Muscle of arm (tissue), 12 donors: ENCODE measurements around the gene CLECL1. TPM values are rescaled to one million over a fixed set of nuclear protein-coding genes. Genes with fewer than 3 reads are reported as not detected.
"Not testable (repeated sequence)": the region's sequence is repeated elsewhere in the genome, so short reads cannot be mapped to it uniquely, and the experiment has no call there.

Experiments
- DNase-seq: peaks from one replicate; pipeline ENCODE4 v3.0.0-alpha.2; 2013
- polyA plus RNA-seq, 12 donors: library from polyadenylated mRNA; unstranded; fragments of 120-200 nt; gene quantifications; one replicate each; pipeline ENCODE4 v1.2.1, GENCODE V29; 2013; ENCODE audit not compliant: insufficient read length in 12 of 12

Gene CLECL1
- polyA plus RNA-seq, 12 donors: 0.21 to 0.91 TPM; not detected in 10

DNA sequence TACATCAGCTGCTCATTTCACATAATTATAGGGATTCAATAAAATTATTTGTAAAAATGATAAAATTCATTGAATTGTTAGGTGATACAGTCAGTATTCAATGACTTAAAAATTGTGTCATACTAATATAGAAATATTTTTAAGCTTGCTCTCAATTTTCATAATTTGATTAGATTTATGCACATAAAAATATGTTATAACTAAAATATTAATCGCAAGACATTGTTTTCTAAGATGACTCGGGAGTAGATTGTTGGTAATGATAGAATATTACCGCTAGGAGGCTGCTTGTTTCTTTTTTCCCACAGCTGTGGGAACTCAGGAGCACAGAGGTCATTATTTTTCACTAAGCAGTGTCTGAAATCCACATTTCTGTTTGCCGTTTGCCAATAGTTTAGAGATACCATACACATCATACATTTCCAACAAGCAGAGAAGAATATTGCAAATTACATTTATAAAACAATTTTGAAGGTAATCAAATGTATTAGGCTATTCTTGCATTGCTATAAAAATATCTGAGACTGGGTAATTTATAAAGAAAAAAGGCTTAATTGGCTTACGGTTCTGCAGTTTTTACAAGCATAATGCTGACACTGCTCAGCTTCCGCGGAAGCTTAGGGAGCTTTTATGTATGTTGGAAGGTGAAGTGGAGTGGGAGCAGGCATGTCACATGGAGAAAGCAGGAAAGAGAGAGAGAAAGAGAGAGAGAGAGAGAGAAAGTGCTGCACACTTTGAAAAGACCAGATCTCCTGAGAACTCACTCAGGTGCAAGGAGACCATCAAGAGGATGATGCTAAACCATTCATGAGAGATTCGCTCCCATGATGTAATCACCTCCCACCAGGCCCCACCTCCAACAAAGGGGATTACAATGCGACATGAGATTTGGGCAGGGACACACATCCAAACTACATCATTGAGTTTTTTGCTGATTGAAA, 18.6 kb upstream of the CLECL1 start:
- DNase-seq: no peak

DNA sequence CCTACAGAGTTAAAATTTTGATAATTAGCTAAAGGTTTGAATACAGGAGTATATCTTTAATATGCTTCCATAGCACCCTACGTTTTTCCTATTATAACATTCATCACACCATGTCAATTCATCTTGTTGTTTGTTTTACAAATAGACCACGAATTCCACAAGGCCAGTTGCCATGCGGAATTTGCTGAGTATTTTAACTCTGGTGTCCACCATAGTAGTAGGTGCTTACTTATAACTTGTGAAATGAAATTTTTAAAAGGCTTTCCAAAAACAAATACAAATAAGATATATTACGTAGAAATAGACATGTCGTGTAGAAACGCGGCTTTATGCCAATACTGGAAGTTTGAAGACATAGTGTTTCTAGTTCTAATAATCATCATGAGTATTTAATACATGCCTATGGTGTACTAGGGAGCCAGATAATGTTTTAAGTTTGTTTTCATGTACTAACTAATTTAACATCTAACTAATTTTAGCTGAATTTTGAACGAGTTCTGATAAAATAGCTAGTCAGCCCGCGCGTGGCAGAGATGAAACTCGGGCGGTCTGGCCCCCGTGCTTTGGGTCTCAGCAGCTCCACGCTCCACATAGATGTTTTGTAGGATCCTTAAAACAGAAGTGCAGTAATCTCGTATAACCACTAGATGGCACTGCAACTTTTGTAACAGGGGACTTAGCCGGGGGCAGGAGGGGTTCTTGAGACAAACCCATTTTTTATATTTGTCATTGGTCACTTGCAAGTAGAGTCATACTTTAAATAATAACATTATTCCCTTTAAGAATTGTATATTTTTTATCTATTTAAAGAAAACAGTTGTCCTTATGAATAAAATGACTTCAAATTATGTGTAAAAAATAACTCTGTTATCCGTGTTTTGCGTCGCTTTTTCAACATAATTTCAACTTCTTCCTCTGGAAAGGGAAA, 17.6 kb upstream of the CLECL1 start:
- DNase-seq: peak; percentile 59

GRCh38 chr12:9749640-9750039, 16.7 kb upstream of the CLECL1 start:
- no peak for DNase-seq

DNA sequence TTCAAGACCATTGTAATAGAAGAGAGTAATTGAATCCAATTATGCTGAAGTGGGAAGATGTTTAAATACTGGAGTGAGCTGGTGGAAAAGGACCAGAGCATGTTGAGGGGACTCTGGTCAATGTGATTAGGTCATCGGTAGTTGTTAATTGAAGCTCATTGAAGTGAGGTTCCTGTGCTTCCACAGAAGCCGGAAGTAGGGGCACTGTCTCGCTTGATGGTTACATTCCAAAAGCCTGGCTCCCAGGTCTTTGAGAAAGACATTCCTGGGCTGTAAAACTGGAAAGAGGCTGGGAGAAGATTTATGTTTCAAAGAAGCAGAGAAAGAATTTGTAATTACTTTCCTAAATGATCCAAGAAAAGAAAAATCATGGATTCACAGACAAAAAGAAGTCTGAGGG, 12.3 kb upstream of the CLECL1 start:
- DNase-seq: no peak

DNA sequence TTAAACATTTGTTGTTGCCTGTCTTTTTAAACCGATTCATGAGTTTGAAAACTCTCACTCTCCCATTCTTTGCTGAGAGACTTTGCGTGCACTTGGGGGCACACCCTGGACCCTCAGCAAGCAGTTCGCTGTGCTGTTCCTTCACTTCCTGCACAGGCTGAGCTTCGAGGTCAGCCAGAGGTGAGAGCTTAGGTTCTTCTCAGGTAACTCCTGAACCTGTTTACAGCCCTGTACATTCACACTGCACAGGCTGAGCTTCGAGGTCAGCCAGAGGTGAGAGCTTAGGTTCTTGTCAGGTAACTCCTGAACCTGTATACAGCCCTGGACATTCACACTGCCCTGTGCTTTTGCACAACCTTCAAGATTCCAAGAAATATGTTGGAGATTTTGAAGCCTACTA, 9.8 kb upstream of the CLECL1 start:
- DNase-seq: no peak

DNA sequence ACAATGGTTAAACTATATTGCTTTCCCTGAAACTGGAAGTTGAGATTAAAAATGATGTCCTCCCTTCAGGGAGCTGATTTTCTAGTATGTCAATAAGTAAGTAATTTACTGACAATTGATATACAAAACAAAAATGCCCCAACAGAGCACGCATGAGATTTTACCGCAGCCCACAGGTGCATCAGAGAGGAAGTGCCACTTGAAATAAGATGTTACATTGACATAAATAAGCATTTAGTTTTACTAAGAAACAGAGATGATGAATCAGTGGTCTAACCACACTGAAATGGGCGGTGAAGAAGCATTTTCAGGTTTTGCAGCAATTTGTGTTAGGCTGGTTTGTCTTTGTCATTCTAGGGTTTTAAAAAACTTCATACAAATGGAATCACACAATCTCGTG, 8.8 kb upstream of the CLECL1 start:
- DNase-seq: no peak

- DNase-seq: no peak
These were observed 7.3 kb upstream of the CLECL1 start for GRCh38 chr12:9740106-9740750.

DNA sequence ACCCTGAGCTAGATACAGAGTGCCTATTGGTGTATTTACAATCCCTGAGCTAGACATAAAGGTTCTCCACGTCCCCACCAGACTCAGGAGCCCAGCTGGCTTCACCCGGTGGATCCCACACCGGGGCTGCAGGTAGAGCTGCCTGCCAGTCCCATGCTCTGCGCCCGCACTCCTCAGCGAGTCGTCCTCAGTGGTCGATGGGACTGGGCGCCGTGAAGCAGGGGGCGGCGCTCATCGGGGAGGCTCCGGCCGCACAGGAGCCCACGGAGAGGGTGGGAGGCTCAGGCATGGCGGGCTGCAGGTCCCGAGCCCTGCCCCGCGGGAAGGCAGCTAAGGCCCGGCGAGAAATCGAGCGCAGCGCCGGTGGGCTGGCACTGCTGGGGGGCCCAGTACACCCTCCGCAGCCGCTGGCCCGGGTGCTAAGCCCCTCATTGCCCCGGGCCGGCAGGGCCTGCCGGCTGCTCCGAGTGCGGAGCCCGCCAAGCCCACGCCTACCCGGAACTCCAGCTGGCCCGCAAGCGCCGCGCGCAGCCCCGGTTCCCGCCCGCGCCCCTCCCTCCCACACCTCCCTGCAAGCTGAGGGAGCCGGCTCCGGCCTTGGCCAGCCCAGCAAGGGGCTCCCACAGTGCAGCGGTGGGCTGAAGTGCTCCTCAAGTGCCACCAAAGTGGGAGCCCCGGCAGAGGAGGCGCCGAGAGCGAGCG, 6.7 kb upstream of the CLECL1 start:
- DNase-seq: not testable (repeated sequence)

- DNase-seq: not testable (repeated sequence)
These were observed 6.0 kb upstream of the CLECL1 start for GRCh38 chr12:9738905-9739304.

DNA sequence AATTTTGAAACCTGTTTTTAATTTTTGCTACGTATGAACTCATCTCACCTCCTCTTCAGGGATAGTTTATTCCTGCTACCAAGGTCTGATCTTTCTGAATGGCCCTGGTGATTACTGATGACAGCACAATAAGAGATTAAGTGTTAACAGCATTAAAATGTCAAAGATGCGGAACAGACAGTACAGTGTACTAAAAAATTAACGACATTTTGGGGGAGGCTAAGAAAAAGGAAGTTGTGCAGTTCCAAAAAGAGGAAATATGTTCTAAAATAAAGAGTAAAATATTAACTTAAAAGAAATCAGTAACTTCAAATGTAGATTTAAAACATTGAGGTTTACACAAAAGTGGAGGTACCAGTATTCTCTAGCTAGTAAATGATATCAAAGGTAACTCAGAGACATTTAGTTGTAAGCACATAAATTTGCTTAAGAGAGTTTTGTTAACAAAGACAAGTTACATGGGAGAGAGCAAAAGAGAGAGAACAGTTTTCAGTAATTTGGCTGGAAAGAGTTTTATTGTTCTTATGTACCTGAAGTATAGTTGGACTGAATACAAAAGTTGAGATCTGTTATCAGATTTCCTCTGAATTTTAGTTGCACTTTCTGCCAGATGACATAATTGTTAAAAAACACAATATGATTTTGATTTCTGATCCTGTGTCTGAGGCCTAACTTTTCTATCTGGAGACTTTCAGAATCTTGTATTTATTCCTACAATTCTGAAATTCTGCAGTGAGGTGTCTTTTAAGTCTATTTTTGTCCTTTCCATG, 4.2 kb upstream of the CLECL1 start:
- DNase-seq: no peak

GRCh38 chr12:9735601-9736000, 2.7 kb upstream of the CLECL1 start:
- no peak for DNase-seq

DNA sequence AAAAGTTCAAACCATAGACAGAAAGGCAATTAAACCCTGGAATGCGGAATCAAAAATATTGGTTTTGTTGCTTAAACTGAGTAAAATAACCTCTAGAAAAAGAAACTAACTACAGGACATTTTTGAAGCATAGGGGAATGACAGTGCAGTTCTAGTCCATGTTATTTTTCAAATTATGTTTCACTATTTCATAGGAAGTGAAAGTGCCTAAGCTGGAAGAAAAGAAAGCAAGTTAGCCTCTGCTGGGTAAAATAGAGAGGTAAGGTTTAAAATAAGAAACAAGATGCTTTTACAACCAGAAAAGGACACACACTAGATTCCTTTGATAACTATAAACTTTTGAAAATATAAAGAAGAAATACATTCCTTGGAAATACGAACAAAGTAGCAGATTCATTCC, 1.1 kb downstream of the CLECL1 start:
- DNase-seq: no peak

- no peak for DNase-seq
These were observed 1.5 kb downstream of the CLECL1 start for GRCh38 chr12:9731393-9731792.

DNA sequence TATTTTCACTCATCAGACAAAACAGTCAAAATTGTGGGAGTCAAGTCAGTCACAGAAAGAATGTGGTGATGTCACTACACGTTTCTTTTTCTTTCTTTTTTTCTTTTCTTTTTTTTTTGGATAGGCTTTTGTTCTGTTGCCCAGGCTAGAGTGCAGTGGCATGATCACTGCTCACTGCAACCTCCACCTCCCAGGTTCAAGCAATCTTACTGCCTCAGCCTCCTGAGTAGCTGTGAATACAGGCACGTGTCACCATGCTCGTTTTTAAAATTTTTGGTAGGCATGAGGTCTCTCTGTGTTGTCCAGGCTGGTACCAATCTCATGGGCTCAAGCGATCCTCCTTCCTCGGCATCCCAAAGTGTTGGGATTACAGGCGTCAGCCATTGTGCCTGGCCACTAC, 2.3 kb downstream of the CLECL1 start:
- no peak for DNase-seq

DNA sequence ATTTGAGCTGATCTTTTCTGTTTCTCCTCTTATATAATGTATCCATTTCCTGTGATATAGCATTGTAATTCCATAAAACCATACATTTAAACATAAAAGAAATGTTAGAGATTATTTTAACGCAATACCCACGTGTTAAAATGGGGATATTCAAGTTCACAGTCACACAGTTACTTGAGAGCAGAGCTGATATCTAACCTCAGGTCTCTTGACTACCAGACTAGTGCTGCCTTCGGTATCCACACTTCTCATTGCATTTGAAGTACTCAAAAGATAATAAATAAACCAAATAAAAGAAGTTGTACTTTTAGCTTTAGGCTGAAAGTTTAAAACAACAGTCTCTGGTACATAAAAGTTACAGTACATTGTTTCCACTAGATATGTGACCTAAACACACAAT, 2.9 kb downstream of the CLECL1 start:
- DNase-seq: no peak

GRCh38 chr12:9729082-9729481, 3.8 kb downstream of the CLECL1 start:
- DNase-seq: no peak

- no peak for DNase-seq
These were observed 5.1 kb downstream of the CLECL1 start for GRCh38 chr12:9727813-9728212.

GRCh38 chr12:9725213-9725870, 7.6 kb downstream of the CLECL1 start:
- DNase-seq: no peak

DNA sequence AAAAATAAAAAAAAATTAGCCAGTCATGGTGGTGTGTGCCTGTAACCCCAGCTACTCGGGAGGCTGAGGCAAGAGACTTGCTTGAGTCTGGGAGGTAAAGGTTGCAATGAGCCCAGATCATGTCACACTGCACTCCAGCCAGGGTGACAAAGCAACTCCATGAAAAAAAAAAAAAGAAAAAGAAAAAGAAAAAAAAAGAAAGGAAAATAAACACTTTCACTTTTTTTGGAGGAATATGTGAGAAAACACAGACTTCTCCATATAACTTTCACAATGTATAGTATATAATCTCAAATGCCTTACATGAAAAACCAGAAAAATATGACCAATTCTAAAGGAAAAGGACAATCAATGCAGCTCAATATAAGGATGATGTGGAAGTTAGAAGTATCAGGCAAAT, 8.9 kb downstream of the CLECL1 start:
- no peak for DNase-seq
